NT2/D1 (cell line): ENCODE results near the gene OR10A6.

ENCODE experiments used
- SUZ12 ChIP-seq: IDR thresholded peaks from 2 replicates; pipeline ENCODE4 v1.6.1; 2011; ENCODE audit not compliant: insufficient read length, insufficient read depth; ENCODE audit errors: extremely low read depth
- YY1 ChIP-seq: IDR thresholded peaks from 2 replicates; pipeline ENCODE4 v1.6.1; 2011; ENCODE audit not compliant: insufficient read length, insufficient read depth

DNA sequence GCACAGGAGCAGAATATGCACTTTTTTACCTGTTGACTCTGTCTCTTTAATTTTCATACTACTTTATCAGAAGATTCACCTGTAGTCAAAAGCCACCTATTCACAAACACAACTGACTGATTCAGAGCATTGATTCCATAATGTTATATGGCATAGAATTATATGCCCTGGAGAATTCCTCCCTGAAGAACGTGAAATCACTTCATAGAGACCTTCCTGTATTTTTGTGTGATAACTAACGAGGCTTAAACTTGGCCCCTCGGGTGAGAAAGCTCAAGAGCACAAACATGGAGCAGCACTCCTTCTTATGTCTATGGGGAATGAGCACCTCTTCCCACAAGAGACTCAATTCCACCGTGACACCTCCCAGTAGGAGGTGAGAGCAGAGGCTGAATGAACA is at the start of gene OR10A6:
- TF ChIP-seq YY1 (no peak), SUZ12 (no peak)
